Small intestine (tissue), 4 donors: ENCODE measurements around the gene BDP1. TPM values are rescaled to one million over a fixed set of nuclear protein-coding genes. Genes with fewer than 3 reads are reported as not detected.

Source experiments
- polyA plus RNA-seq, 4 donors: library from polyadenylated mRNA; stranded (reverse) in 3 of 4; unstranded in 1 of 4; fragments of 200-250 nt in 3 of 4; fragments of 120-200 nt in 1 of 4; gene quantifications; one replicate each; pipeline versions ENCODE4 v1.2.1 to v1.2.3, GENCODE V29; 2013
- donor health status: healthy with polysubstance abuse.
- donor health status: Bipolar disorder and iron deficiency.
- donor health status: healthy.

Gene BDP1
- polyA plus RNA-seq, 4 donors: 5.7 to 22.8 (median 8.2) TPM

Other genes with a start within 250 kb of the BDP1 start
- 10 to 100 TPM; 24.9 to 44.9 (median 39.0) TPM for gene MCCC2, start 131.7 kb downstream of the BDP1 start, polyA plus RNA-seq